Central memory CD8-positive, alpha-beta T cell (primary cell): ENCODE results near the gene ATG9A.

Experiments used
- ATAC-seq: fragments of 150-1000 bp; cut with Tn5 transposase; replicated peaks from 2 replicates; pipeline ENCODE4 v1.10.0; 2022; ENCODE audit warnings: mild to moderate bottlenecking, moderate FRiP score, moderate number of reproducible peaks; ENCODE audit not compliant: poor library complexity, severe bottlenecking; ENCODE audit errors: extremely low read depth
- DNase-seq, 2 donors: peaks; one replicate each; pipeline ENCODE4 v3.0.0; 2021; ENCODE audit warnings: low spot score in 2 of 2
- H3K27ac Mint-ChIP-seq: one replicate; pipeline ENCODE4 v1.8.0; 2022; ENCODE audit warnings: low read depth, mild to moderate bottlenecking, moderate library complexity, mixed read lengths
- H3K27me3 Mint-ChIP-seq: one replicate; pipeline ENCODE4 v1.8.0; 2022; ENCODE audit warnings: mixed read lengths
- H3K36me3 Mint-ChIP-seq: one replicate; pipeline ENCODE4 v1.8.0; 2022; ENCODE audit warnings: mild to moderate bottlenecking, moderate library complexity, mixed read lengths; ENCODE audit not compliant: insufficient read depth
- H3K4me1 Mint-ChIP-seq: one replicate; pipeline ENCODE4 v1.8.0; 2022; ENCODE audit warnings: mixed read lengths
- H3K4me3 Mint-ChIP-seq: one replicate; pipeline ENCODE4 v1.8.0; 2022; ENCODE audit warnings: mild to moderate bottlenecking, moderate library complexity, mixed read lengths
- H3K9me3 Mint-ChIP-seq: one replicate; pipeline ENCODE4 v1.8.0; 2022; ENCODE audit warnings: mixed read lengths

Gene ATG9A

GRCh38 chr2:219181531-219181930, 47.9 kb downstream of the ATG9A start:
- no peak overlapping the region for H3K4me3 Mint-ChIP-seq

GRCh38 chr2:219180961-219181360, 48.5 kb downstream of the ATG9A start:
- peaks cover 51% of the 10 kb centered on the region for H3K36me3 Mint-ChIP-seq
- ATAC-seq (no peak), DNase-seq (no peak)
- H3K27me3 Mint-ChIP-seq = no peaks in the 10 kb centered on the region
- no peak overlapping the region for H3K27ac Mint-ChIP-seq
- peaks cover 60% of the 10 kb centered on the region for H3K4me1 Mint-ChIP-seq
- H3K4me3 Mint-ChIP-seq = no peak overlapping the region
- no peaks in the 10 kb centered on the region for H3K9me3 Mint-ChIP-seq

More at GRCh38 chr2:219181531-219181930, 47.9 kb downstream of the ATG9A start:
- no peak overlapping the region for H3K27ac Mint-ChIP-seq
- H3K27me3 Mint-ChIP-seq = no peaks in the 10 kb centered on the region
- peaks cover 52% of the 10 kb centered on the region for H3K36me3 Mint-ChIP-seq
- H3K4me1 Mint-ChIP-seq = peaks cover 60% of the 10 kb centered on the region
- H3K9me3 Mint-ChIP-seq = no peaks in the 10 kb centered on the region
- ATAC-seq (no peak), DNase-seq (no peak)

- Mint-ChIP-seq H3K4me1 (peaks cover 62% of the 10 kb centered on the region), H3K36me3 (peaks cover 51% of the 10 kb centered on the region), H3K27ac (peak overlapping the region; percentile 50), H3K27me3 (no peaks in the 10 kb centered on the region), H3K4me3 (peak overlapping the region; percentile 79), H3K9me3 (no peaks in the 10 kb centered on the region)
- DNase-seq (no peak), ATAC-seq (no peak)
Measured at GRCh38 chr2:219179601-219180465, 49.6 kb downstream of the ATG9A start.

- DNase-seq = peak in 1 of 2 donors; percentile 34
- no peak for ATAC-seq
- Mint-ChIP-seq H3K4me1 (peaks cover 64% of the 10 kb centered on the region), H3K36me3 (peaks cover 52% of the 10 kb centered on the region), H3K27me3 (no peaks in the 10 kb centered on the region), H3K9me3 (no peaks in the 10 kb centered on the region), H3K27ac (peak overlapping the region; percentile 99), H3K4me3 (peak overlapping the region; percentile 79)
Measured at GRCh38 chr2:219178377-219179175, 50.9 kb downstream of the ATG9A start.

GRCh38 chr2:219177552-219178376, 51.7 kb downstream of the ATG9A start, which contains the start of gene RETREG2:
Gene RETREG2, plus strand, starts transcription at chr2:219178275. Its CDS starts 78 bp downstream, at chr2:219178353.
- Mint-ChIP-seq H3K36me3 (peaks cover 49% of the 10 kb centered on the region), H3K27me3 (no peaks in the 10 kb centered on the region), H3K27ac (peak within 1 kb of the TSS; percentile 99), H3K4me3 (peak within 1 kb of the TSS; percentile 79), H3K4me1 (peaks cover 61% of the 10 kb centered on the region), H3K9me3 (no peaks in the 10 kb centered on the region)
- peak; percentile 55 for ATAC-seq
- DNase-seq = peak; percentile 71

- peak within 1 kb of the TSS; percentile 99 for H3K27ac Mint-ChIP-seq
- peaks cover 65% of the 10 kb centered on the region for H3K4me1 Mint-ChIP-seq
- DNase-seq (peak; percentile 73 to 83), ATAC-seq (peak; percentile 84)
- no peaks in the 10 kb centered on the region for H3K27me3 Mint-ChIP-seq
- H3K9me3 Mint-ChIP-seq = no peaks in the 10 kb centered on the region
- H3K36me3 Mint-ChIP-seq = peaks cover 50% of the 10 kb centered on the region
- peak within 1 kb of the TSS; percentile 79 for H3K4me3 Mint-ChIP-seq
Measured at GRCh38 chr2:219176818-219177551, 52.5 kb downstream of the ATG9A start, which contains the start of gene CNPPD1. Gene CNPPD1, minus strand, starts transcription at chr2:219176925. Its CDS starts 97 bp downstream, at chr2:219176828.

- H3K4me3 Mint-ChIP-seq = peak overlapping the region; percentile 79
- H3K9me3 Mint-ChIP-seq = no peaks in the 10 kb centered on the region
- peaks cover 66% of the 10 kb centered on the region for H3K4me1 Mint-ChIP-seq
- DNase-seq = peak in 1 of 2 donors; percentile 18
- H3K27me3 Mint-ChIP-seq = no peaks in the 10 kb centered on the region
- peaks cover 47% of the 10 kb centered on the region for H3K36me3 Mint-ChIP-seq
- no peak for ATAC-seq
- peak overlapping the region; percentile 78 for H3K27ac Mint-ChIP-seq
Measured at GRCh38 chr2:219175928-219176817, 53.3 kb downstream of the ATG9A start.

GRCh38 chr2:219175486-219175885, 54.0 kb downstream of the ATG9A start:
- peak overlapping the region; percentile 79 for H3K4me3 Mint-ChIP-seq
- H3K27ac Mint-ChIP-seq = peak overlapping the region; percentile 78
- peaks cover 40% of the 10 kb centered on the region for H3K36me3 Mint-ChIP-seq
- H3K4me1 Mint-ChIP-seq = peaks cover 62% of the 10 kb centered on the region
- ATAC-seq = no peak
- DNase-seq = no peak
- no peaks in the 10 kb centered on the region for H3K27me3 Mint-ChIP-seq
- no peaks in the 10 kb centered on the region for H3K9me3 Mint-ChIP-seq

- peaks cover 41% of the 10 kb centered on the region for H3K36me3 Mint-ChIP-seq
- H3K27me3 Mint-ChIP-seq = no peaks in the 10 kb centered on the region
- DNase-seq = no peak
- no peaks in the 10 kb centered on the region for H3K9me3 Mint-ChIP-seq
- ATAC-seq = no peak
- H3K27ac Mint-ChIP-seq = no peak overlapping the region
- H3K4me3 Mint-ChIP-seq = peak overlapping the region; percentile 79
- H3K4me1 Mint-ChIP-seq = peaks cover 55% of the 10 kb centered on the region
Measured at GRCh38 chr2:219174801-219175200, 54.6 kb downstream of the ATG9A start.

GRCh38 chr2:219174146-219174545, 55.3 kb downstream of the ATG9A start:
- Mint-ChIP-seq H3K4me1 (peaks cover 48% of the 10 kb centered on the region), H3K27me3 (no peaks in the 10 kb centered on the region), H3K27ac (no peak overlapping the region), H3K4me3 (peak overlapping the region; percentile 79), H3K9me3 (no peaks in the 10 kb centered on the region), H3K36me3 (peaks cover 40% of the 10 kb centered on the region)
- no peak for ATAC-seq
- DNase-seq = no peak

- Mint-ChIP-seq H3K36me3 (peaks cover 34% of the 10 kb centered on the region), H3K4me1 (peaks cover 42% of the 10 kb centered on the region), H3K27me3 (no peaks in the 10 kb centered on the region), H3K4me3 (no peak overlapping the region), H3K27ac (no peak overlapping the region), H3K9me3 (no peaks in the 10 kb centered on the region)
- ATAC-seq = no peak
- DNase-seq = no peak
Measured at GRCh38 chr2:219173176-219173575, 56.3 kb downstream of the ATG9A start.
